B cell (primary cell): ENCODE data around the gene LNPK. TPM values are rescaled to one million over a fixed set of nuclear protein-coding genes. Genes with fewer than 3 reads are reported as not detected.

Experiments used
- ATAC-seq: fragments of 200-7000 bp; cut with Tn5 transposase; one replicate; pipeline ENCODE4 v1.10.0; 2021; ENCODE audit warnings: low read depth, mild to moderate bottlenecking, moderate number of reproducible peaks, moderate library complexity
- CTCF ChIA-PET: fragments of 350-600 bp; sonication (Branson Sonifier 250); formaldehyde crosslinking; loops from one replicate; lab custom pipeline; 2021; ENCODE audit warnings: antibody characterized with exemption, inconsistent platforms; lab: Charles Lee
- POLR2A ChIA-PET: fragments of 350-600 bp; sonication (Branson Sonifier 250); formaldehyde crosslinking; loops from one replicate; lab custom pipeline; 2021; ENCODE audit warnings: antibody characterized with exemption; lab: Charles Lee
- DNase-seq: peaks from one replicate; pipeline ENCODE4 v3.0.0; 2013
- H2AFZ ChIP-seq: 2 replicates; pipeline ENCODE4 v1.6.1; 2012; ENCODE audit warnings: mild to moderate bottlenecking, low read depth, low read length; ENCODE audit not compliant: insufficient read depth, poor library complexity, severe bottlenecking
- H3K27ac ChIP-seq, 2 donors: 1 replicate in 1 of 2; 2 replicates in 1 of 2; pipeline ENCODE4 v1.5.1; 2012 to 2013; ENCODE audit warnings: low read length in 2 of 2, mild to moderate bottlenecking in 2 of 2, moderate library complexity in 1 of 2
- H3K27me3 ChIP-seq, 4 experiments: fragments of 200-600 bp in 1 of 4; sonication (generic) in 1 of 4; replicated peaks in 1 of 4; 1 replicate in 2 of 4; 2 replicates in 2 of 4; pipeline versions ENCODE4 v1.6.1 to v1.7.0; 2013 to 2016; ENCODE audit warnings: low read length in 3 of 4, mild to moderate bottlenecking in 2 of 4, mixed read lengths in 1 of 4, moderate library complexity in 1 of 4; ENCODE audit not compliant: insufficient read depth in 4 of 4, control insufficient read depth in 3 of 4; ENCODE audit errors: control extremely low read depth in 1 of 4
- H3K36me3 ChIP-seq, 2 experiments: replicated peaks in 1 of 2; 1 replicate in 1 of 2; 2 replicates in 1 of 2; pipeline versions ENCODE4 v1.6.1 to v1.7.1; 2013; ENCODE audit warnings: low read length in 1 of 2; ENCODE audit not compliant: insufficient read depth in 2 of 2, control insufficient read depth in 1 of 2; ENCODE audit errors: control extremely low read depth in 1 of 2, extremely low read depth in 1 of 2
- H3K4me1 ChIP-seq, 2 donors: fragments of 200-600 bp in 1 of 2; sonication (generic) in 1 of 2; 1 replicate in 1 of 2; 2 replicates in 1 of 2; pipeline versions ENCODE4 v1.5.1 to v1.6.1; 2013 to 2017; ENCODE audit warnings: low read length in 2 of 2; ENCODE audit not compliant: control insufficient read depth in 2 of 2, insufficient read depth in 2 of 2
- H3K4me2 ChIP-seq: replicated peaks from 2 replicates; pipeline ENCODE3; 2012; ENCODE audit warnings: mild to moderate bottlenecking, low read depth, low read length; ENCODE audit not compliant: poor library complexity, severe bottlenecking
- H3K4me3 ChIP-seq, 5 experiments: fragments of 200-600 bp in 1 of 5; sonication (generic) in 1 of 5; 1 replicate in 3 of 5; 2 replicates in 2 of 5; pipeline versions ENCODE4 v1.5.1 to v1.7.0; 2011 to 2016; ENCODE audit warnings: low read length in 4 of 5, mild to moderate bottlenecking in 4 of 5, low read depth in 2 of 5, control low read depth in 1 of 5, moderate library complexity in 1 of 5; ENCODE audit not compliant: insufficient read depth in 1 of 5; ENCODE audit errors: control extremely low read depth in 1 of 5, extremely low read depth in 1 of 5
- H3K79me2 ChIP-seq: fragments of 200-600 bp; sonication (generic); one replicate; pipeline ENCODE4 v1.6.0; 2016; ENCODE audit warnings: low read length; ENCODE audit not compliant: control insufficient read depth, insufficient read depth
- H3K9ac ChIP-seq: fragments of 200-600 bp; sonication (generic); 2 replicates; pipeline ENCODE4 v1.6.1; 2017; ENCODE audit warnings: mild to moderate bottlenecking, low read length, moderate library complexity
- H3K9me3 ChIP-seq, 3 donors: one replicate each; pipeline versions ENCODE4 v1.6.1 to v1.7.1; 2013; ENCODE audit warnings: low read length in 2 of 3; ENCODE audit not compliant: control insufficient read depth in 2 of 3, insufficient read depth in 1 of 3; ENCODE audit errors: control extremely low read depth in 1 of 3
- H4K20me1 ChIP-seq: 2 replicates; pipeline ENCODE4 v1.6.0; 2012; ENCODE audit warnings: mild to moderate bottlenecking, low read length; ENCODE audit not compliant: insufficient read depth, control insufficient read depth, poor library complexity, severe bottlenecking
- H3K27ac Mint-ChIP-seq: one replicate; pipeline ENCODE4 v1.8.0; 2021; ENCODE audit warnings: mixed read lengths
- H3K27me3 Mint-ChIP-seq: one replicate; pipeline ENCODE4 v1.8.0; 2021; ENCODE audit warnings: mixed read lengths
- H3K4me1 Mint-ChIP-seq: one replicate; pipeline ENCODE4 v1.8.0; 2021; ENCODE audit warnings: mixed read lengths
- H3K4me3 Mint-ChIP-seq: one replicate; pipeline ENCODE4 v1.8.0; 2021; ENCODE audit warnings: mixed read lengths
- H3K9me3 Mint-ChIP-seq: one replicate; pipeline ENCODE4 v1.8.0; 2022; ENCODE audit warnings: mixed read lengths; ENCODE audit not compliant: insufficient read depth
- CTCF ChIP-seq: fragments of 200-600 bp; IDR thresholded peaks from one replicate; pipeline ENCODE4 v1.8.0; 2022; ENCODE audit warnings: antibody characterized with exemption, mild to moderate bottlenecking
- EZH2 ChIP-seq: IDR thresholded peaks from 2 replicates; pipeline ENCODE4 v1.6.1; 2012; ENCODE audit warnings: borderline replicate concordance, low read depth, mild to moderate bottlenecking, moderate library complexity, low read length; ENCODE audit not compliant: insufficient read depth, poor library complexity, severe bottlenecking
- WGBS: methylation state at CpG from one replicate; pipeline ENCODE4 v1.1.5; 2013; ENCODE audit warnings: missing lambda C conversion rate; ENCODE audit not compliant: insufficient coverage; 5-methylcytosine and 5-hydroxymethylcytosine counted together
- intact Hi-C: fragments of 100-400 bp; cut with micrococcal nuclease; formaldehyde crosslinking; loops from one replicate; pipeline ENCODE4 v1.10.0; 2022
- polyA plus RNA-seq: library from polyadenylated mRNA; depleted of rRNA; stranded (reverse); fragments of >200 nt; gene quantifications from 2 replicates; pipeline ENCODE4 v1.2.3, GENCODE V29; 2012
- total RNA-seq, 2 donors: library from RNA; stranded (reverse); fragments of 120-200 nt in 1 of 2; gene quantifications; 1 replicate in 1 of 2; 2 replicates in 1 of 2; pipeline versions ENCODE4 v1.2.3 to v1.2.4, GENCODE V29; 2013 to 2022

LNPK gene
- total and polyA plus RNA-seq, 2 donors (not counting 1 experiment from before 2014, with no cell fraction given), result 3.2 to 15.9 TPM

GRCh38 chr2:175966839-175967238 is 35.2 kb downstream of the LNPK start:
- Histone ChIP-seq H3K27ac (no peak overlapping the region), H2AFZ (no peak overlapping the region), H3K4me3 (no peak overlapping the region), H3K36me3 (peaks cover 0 to 1% of the 10 kb centered on the region in 2 experiments), H3K9me3 (no peaks in the 10 kb centered on the region), H3K79me2 (no peaks in the 10 kb centered on the region), H3K27me3 (no peaks in the 10 kb centered on the region), H3K4me2 (no peak overlapping the region), H3K4me1 (no peaks in the 10 kb centered on the region), H3K9ac (no peak overlapping the region), H4K20me1 (no peaks in the 10 kb centered on the region)
- no peaks in the 10 kb centered on the region for H3K27me3 Mint-ChIP-seq
- no peaks in the 10 kb centered on the region for H3K9me3 Mint-ChIP-seq
- no peak for ATAC-seq
- WGBS, result no CpG with 5 or more reads among the region's 3 CpGs
- ChIA-PET CTCF (no interaction called here), POLR2A (no interaction called here)
- H3K4me3 Mint-ChIP-seq, result no peak overlapping the region
- no peak for TF ChIP-seq CTCF
- TF ChIP-seq EZH2, result no peak
- intact Hi-C loops, result no loop called here
- no peak for DNase-seq
- H3K4me1 Mint-ChIP-seq, result no peaks in the 10 kb centered on the region
- H3K27ac Mint-ChIP-seq, result no peak overlapping the region

GRCh38 chr2:175965773-175966172 is 36.3 kb downstream of the LNPK start:
- no peak overlapping the region for H3K4me3 Mint-ChIP-seq
- H3K4me1 Mint-ChIP-seq, result no peaks in the 10 kb centered on the region
- Histone ChIP-seq H3K27me3 (no peaks in the 10 kb centered on the region), H3K36me3 (peaks cover 0 to 1% of the 10 kb centered on the region in 2 experiments), H3K9me3 (no peaks in the 10 kb centered on the region), H3K4me1 (no peaks in the 10 kb centered on the region), H4K20me1 (no peaks in the 10 kb centered on the region), H3K27ac (no peak overlapping the region), H3K9ac (no peak overlapping the region), H3K4me2 (no peak overlapping the region), H3K79me2 (no peaks in the 10 kb centered on the region), H3K4me3 (no peak overlapping the region), H2AFZ (no peak overlapping the region)
- ChIA-PET CTCF (no interaction called here), POLR2A (no interaction called here)
- ATAC-seq, result no peak
- TF ChIP-seq CTCF, result no peak
- TF ChIP-seq EZH2, result no peak
- 92% methylated on average over 2 of the region's 3 CpGs for WGBS
- no peak for DNase-seq
- no peak overlapping the region for H3K27ac Mint-ChIP-seq
- intact Hi-C loops, result no loop called here
- no peaks in the 10 kb centered on the region for H3K9me3 Mint-ChIP-seq
- no peaks in the 10 kb centered on the region for H3K27me3 Mint-ChIP-seq
